Neural cell (in vitro differentiated cells): ENCODE data around the gene ZNF462. TPM values are rescaled to one million over a fixed set of nuclear protein-coding genes. Genes with fewer than 3 reads are reported as not detected.

Source experiments
- H2AFZ ChIP-seq: fragments of 200-600, 300-800 bp; sonication (generic), shearing (Covaris generic); 2 replicates; pipeline ENCODE4 v1.6.0; 2014; ENCODE audit warnings: low read depth, mild to moderate bottlenecking, antibody characterized with exemption, low read length, moderate library complexity
- H3F3A ChIP-seq: fragments of 200-600 bp; shearing (Covaris generic); 2 replicates; pipeline ENCODE4 v1.6.1; 2016; ENCODE audit warnings: mild to moderate bottlenecking, moderate library complexity, mixed read lengths, antibody characterized with exemption, low read length; ENCODE audit not compliant: insufficient read depth, poor library complexity, severe bottlenecking
- H3K27ac ChIP-seq: fragments of 200-600, 300-800 bp; sonication (generic), shearing (Covaris generic); 2 replicates; pipeline ENCODE4 v1.5.1; 2014; ENCODE audit warnings: mild to moderate bottlenecking, low read length, moderate library complexity
- H3K27me3 ChIP-seq: fragments of 300-800, 200-600 bp; sonication (generic), shearing (Covaris generic); 2 replicates; pipeline ENCODE4 v1.6.0; 2014; ENCODE audit warnings: mild to moderate bottlenecking, low read depth, low read length, moderate library complexity; ENCODE audit not compliant: insufficient read depth
- H3K36me3 ChIP-seq: fragments of 300-800, 200-600 bp; sonication (generic), shearing (Covaris generic); 2 replicates; pipeline ENCODE4 v1.5.1; 2014; ENCODE audit warnings: mild to moderate bottlenecking, antibody characterized with exemption, low read length, moderate library complexity; ENCODE audit not compliant: insufficient read depth
- H3K4me2 ChIP-seq: fragments of 300-800, 200-600 bp; sonication (generic), shearing (Covaris generic); 2 replicates; pipeline ENCODE4 v1.6.0; 2014; ENCODE audit warnings: mild to moderate bottlenecking, low read length
- H3K4me3 ChIP-seq: fragments of 300-800, 200-600 bp; sonication (generic), shearing (Covaris generic); 2 replicates; pipeline ENCODE4 v1.5.1; 2014; ENCODE audit warnings: mild to moderate bottlenecking, low read length, moderate library complexity
- H3K79me2 ChIP-seq: fragments of 200-600 bp; shearing (Covaris generic); replicated peaks from 2 replicates; pipeline ENCODE4 v1.6.0; 2014; ENCODE audit warnings: mild to moderate bottlenecking, low read length, moderate library complexity; ENCODE audit not compliant: insufficient read depth
- H3K9ac ChIP-seq: fragments of 300-800, 200-600 bp; sonication (generic), shearing (Covaris generic); 2 replicates; pipeline ENCODE4 v1.6.1; 2016; ENCODE audit warnings: mild to moderate bottlenecking, low read length, mixed read lengths
- H3K9me2 ChIP-seq: fragments of 200-600 bp; shearing (Covaris generic); 2 replicates; pipeline ENCODE4 v1.6.1; 2016; ENCODE audit warnings: mild to moderate bottlenecking, low read length, mixed read lengths; ENCODE audit not compliant: insufficient read depth
- H3K9me3 ChIP-seq: fragments of 200-600, 300-800 bp; sonication (generic), shearing (Covaris generic); 2 replicates; pipeline ENCODE4 v1.6.1; 2016; ENCODE audit warnings: mild to moderate bottlenecking, mixed run types, low read length, moderate library complexity, mixed read lengths
- H4K20me1 ChIP-seq: fragments of 200-600 bp; shearing (Covaris generic); 2 replicates; pipeline ENCODE4 v1.6.1; 2016; ENCODE audit warnings: mild to moderate bottlenecking, mixed run types; ENCODE audit not compliant: insufficient read depth
- EP300 ChIP-seq: fragments of 450-650 bp; conservative IDR thresholded peaks from 2 replicates; pipeline ENCODE4 v1.6.1; 2014; ENCODE audit warnings: antibody characterized with exemption, mild to moderate bottlenecking, moderate library complexity; ENCODE audit not compliant: poor library complexity, severe bottlenecking
- EZH2 ChIP-seq: fragments of 200-600, 300-800 bp; shearing (Covaris generic), sonication (generic); IDR thresholded peaks from 2 replicates; pipeline ENCODE4 v1.6.1; 2014; ENCODE audit warnings: antibody characterized with exemption, low read length, borderline replicate concordance, mild to moderate bottlenecking; ENCODE audit not compliant: insufficient read depth, poor library complexity, severe bottlenecking
- MXI1 ChIP-seq: fragments of 450-650 bp; conservative IDR thresholded peaks from 2 replicates; pipeline ENCODE4 v1.6.1; 2014; ENCODE audit warnings: antibody characterized with exemption, mild to moderate bottlenecking; ENCODE audit not compliant: poor library complexity, severe bottlenecking
- POLR2AphosphoS5 ChIP-seq: IDR thresholded peaks from 2 replicates; pipeline ENCODE4 v1.6.1; 2012
- RAD21 ChIP-seq: fragments of 450-650 bp; conservative IDR thresholded peaks from 2 replicates; pipeline ENCODE4 v1.6.1; 2014; ENCODE audit warnings: antibody characterized with exemption, mild to moderate bottlenecking, moderate library complexity
- SMC3 ChIP-seq: fragments of 450-650 bp; conservative IDR thresholded peaks from 2 replicates; pipeline ENCODE4 v1.6.1; 2014; ENCODE audit warnings: antibody characterized with exemption, mild to moderate bottlenecking, moderate library complexity; ENCODE audit not compliant: poor library complexity
- TAF1 ChIP-seq: IDR thresholded peaks from 2 replicates; pipeline ENCODE4 v1.6.1; 2012; ENCODE audit warnings: low read depth
- polyA plus RNA-seq: library from polyadenylated mRNA; depleted of rRNA; stranded (reverse); fragments of >200 nt; gene quantifications from 2 replicates; pipeline ENCODE4 v1.2.3, GENCODE V29; 2014
- TF ChIP-seq, protein P1 (sequence below): IDR thresholded peaks from 2 replicates; pipeline ENCODE4 v1.6.1; 2012; ENCODE audit warnings: borderline replicate concordance
- TF ChIP-seq, protein P2 (sequence below): fragments of 450-650 bp; IDR thresholded peaks from 2 replicates; pipeline ENCODE4 v1.5.1; 2014; ENCODE audit warnings: antibody characterized with exemption, mild to moderate bottlenecking, moderate library complexity; ENCODE audit not compliant: poor library complexity, severe bottlenecking

ZNF462 gene
- polyA plus RNA-seq, 1 donor from 2014 or later: 9.1 TPM

DNA sequence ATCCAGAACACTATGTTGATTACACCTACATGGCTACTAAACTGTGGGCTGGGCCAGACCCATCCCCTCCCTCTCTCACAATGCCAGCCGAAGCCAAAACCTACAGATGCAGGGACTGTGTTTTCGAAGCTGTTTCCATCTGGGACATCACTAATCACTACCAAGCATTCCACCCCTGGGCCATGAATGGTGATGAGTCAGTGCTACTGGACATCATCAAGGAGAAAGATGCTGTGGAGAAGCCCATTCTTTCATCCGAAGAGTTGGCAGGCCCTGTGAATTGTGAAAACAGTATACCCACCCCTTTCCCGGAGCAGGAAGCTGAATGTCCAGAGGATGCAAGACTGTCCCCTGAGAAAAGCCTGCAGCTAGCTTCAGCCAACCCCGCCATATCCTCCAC is 65.0 kb downstream of the ZNF462 start:
- Histone ChIP-seq H3K9me3 (no peaks in the 10 kb centered on the region), H2AFZ (no peak overlapping the region), H4K20me1 (no peaks in the 10 kb centered on the region), H3K4me2 (no peak overlapping the region), H3K9ac (no peak overlapping the region), H3K79me2 (peaks cover 10% of the 10 kb centered on the region), H3F3A (no peaks in the 10 kb centered on the region), H3K9me2 (no peaks in the 10 kb centered on the region), H3K27ac (no peak overlapping the region), H3K27me3 (no peaks in the 10 kb centered on the region), H3K36me3 (peaks cover 35% of the 10 kb centered on the region), H3K4me3 (no peak overlapping the region)
- TF ChIP-seq EZH2: no peak
- no peak for TF ChIP-seq TAF1
- TF ChIP-seq, protein P1, sequence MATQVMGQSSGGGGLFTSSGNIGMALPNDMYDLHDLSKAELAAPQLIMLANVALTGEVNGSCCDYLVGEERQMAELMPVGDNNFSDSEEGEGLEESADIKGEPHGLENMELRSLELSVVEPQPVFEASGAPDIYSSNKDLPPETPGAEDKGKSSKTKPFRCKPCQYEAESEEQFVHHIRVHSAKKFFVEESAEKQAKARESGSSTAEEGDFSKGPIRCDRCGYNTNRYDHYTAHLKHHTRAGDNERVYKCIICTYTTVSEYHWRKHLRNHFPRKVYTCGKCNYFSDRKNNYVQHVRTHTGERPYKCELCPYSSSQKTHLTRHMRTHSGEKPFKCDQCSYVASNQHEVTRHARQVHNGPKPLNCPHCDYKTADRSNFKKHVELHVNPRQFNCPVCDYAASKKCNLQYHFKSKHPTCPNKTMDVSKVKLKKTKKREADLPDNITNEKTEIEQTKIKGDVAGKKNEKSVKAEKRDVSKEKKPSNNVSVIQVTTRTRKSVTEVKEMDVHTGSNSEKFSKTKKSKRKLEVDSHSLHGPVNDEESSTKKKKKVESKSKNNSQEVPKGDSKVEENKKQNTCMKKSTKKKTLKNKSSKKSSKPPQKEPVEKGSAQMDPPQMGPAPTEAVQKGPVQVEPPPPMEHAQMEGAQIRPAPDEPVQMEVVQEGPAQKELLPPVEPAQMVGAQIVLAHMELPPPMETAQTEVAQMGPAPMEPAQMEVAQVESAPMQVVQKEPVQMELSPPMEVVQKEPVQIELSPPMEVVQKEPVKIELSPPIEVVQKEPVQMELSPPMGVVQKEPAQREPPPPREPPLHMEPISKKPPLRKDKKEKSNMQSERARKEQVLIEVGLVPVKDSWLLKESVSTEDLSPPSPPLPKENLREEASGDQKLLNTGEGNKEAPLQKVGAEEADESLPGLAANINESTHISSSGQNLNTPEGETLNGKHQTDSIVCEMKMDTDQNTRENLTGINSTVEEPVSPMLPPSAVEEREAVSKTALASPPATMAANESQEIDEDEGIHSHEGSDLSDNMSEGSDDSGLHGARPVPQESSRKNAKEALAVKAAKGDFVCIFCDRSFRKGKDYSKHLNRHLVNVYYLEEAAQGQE: no peak
- no peak for TF ChIP-seq SMC3
- TF ChIP-seq, protein P2, sequence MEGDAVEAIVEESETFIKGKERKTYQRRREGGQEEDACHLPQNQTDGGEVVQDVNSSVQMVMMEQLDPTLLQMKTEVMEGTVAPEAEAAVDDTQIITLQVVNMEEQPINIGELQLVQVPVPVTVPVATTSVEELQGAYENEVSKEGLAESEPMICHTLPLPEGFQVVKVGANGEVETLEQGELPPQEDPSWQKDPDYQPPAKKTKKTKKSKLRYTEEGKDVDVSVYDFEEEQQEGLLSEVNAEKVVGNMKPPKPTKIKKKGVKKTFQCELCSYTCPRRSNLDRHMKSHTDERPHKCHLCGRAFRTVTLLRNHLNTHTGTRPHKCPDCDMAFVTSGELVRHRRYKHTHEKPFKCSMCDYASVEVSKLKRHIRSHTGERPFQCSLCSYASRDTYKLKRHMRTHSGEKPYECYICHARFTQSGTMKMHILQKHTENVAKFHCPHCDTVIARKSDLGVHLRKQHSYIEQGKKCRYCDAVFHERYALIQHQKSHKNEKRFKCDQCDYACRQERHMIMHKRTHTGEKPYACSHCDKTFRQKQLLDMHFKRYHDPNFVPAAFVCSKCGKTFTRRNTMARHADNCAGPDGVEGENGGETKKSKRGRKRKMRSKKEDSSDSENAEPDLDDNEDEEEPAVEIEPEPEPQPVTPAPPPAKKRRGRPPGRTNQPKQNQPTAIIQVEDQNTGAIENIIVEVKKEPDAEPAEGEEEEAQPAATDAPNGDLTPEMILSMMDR: no peak
- TF ChIP-seq EP300: no peak
- no peak for TF ChIP-seq POLR2AphosphoS5
- TF ChIP-seq RAD21: no peak
- TF ChIP-seq MXI1: no peak

DNA sequence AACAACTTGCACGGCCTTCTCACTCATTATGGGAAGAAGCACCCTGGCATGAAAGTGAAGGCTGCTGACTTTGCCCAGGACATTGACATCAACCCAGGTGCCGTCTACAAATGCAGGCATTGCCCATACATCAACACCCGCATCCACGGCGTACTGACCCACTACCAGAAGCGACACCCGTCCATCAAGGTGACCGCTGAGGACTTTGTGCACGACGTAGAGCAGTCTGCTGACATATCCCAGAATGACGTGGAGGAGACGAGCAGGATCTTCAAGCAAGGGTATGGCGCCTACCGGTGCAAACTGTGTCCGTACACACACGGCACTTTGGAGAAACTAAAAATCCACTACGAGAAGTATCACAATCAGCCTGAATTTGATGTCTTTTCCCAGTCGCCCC is 65.4 kb downstream of the ZNF462 start:
- Histone ChIP-seq H3K4me2 (no peak overlapping the region), H3K9ac (no peak overlapping the region), H3K9me3 (no peaks in the 10 kb centered on the region), H3K79me2 (peaks cover 8% of the 10 kb centered on the region), H3F3A (no peaks in the 10 kb centered on the region), H3K27me3 (no peaks in the 10 kb centered on the region), H2AFZ (no peak overlapping the region), H4K20me1 (no peaks in the 10 kb centered on the region), H3K36me3 (peaks cover 35% of the 10 kb centered on the region), H3K27ac (no peak overlapping the region), H3K4me3 (no peak overlapping the region), H3K9me2 (no peaks in the 10 kb centered on the region)
- TF ChIP-seq, protein P2: no peak
- TF ChIP-seq MXI1 (no peak), POLR2AphosphoS5 (no peak), SMC3 (no peak), TAF1 (no peak), EZH2 (no peak), EP300 (no peak), RAD21 (no peak)
- TF ChIP-seq, protein P1: no peak
